ENCODE data around the gene MRGPRE.

MRGPRE gene

DNA sequence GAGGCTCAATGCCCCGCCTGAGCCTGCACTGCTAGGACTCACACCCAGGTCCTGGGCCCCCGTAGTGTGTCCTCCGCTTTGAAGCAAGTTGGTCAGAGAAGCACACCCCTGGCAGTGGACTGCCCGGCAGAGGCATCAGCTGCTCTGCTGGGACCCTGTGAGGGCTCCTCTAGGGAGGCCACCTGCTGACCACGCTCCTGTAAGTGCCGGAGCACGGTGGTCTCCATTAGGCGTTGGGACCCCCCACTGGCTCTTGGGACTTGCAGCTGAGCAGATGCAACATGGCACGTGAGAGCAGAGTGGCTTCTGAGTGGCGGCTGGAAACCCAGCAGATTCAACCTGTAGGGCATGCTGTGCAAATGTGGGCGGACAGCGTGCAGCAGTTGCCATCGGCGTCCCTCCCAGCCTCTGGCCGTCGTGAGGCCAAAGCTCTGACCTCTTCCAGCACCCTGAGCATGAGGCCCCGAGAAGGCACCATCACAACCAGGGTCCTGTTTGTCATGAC is 30.5 kb downstream of the MRGPRE start:
- Histone ChIP-seq H3K27me3 (ENCODE audit: control insufficient read depth, low read length) (no peaks in the 10 kb centered on the region), H3K4me3 (ENCODE audit: low read length) (no peak overlapping the region), H3K9me2 (replicated peaks; ENCODE audit: control insufficient read depth, low read length) (no peaks in the 10 kb centered on the region), H3K9me3 (ENCODE audit: control insufficient read depth, insufficient read depth, low read length) (no peaks in the 10 kb centered on the region), H3K36me3 (ENCODE audit: control insufficient read depth, low read length) (no peaks in the 10 kb centered on the region), H3K79me2 (ENCODE audit: control insufficient read depth, low read length) (no peaks in the 10 kb centered on the region), H3K27ac (ENCODE audit: low read depth, low read length) (no peak overlapping the region), H3K4me2 (ENCODE audit: low read length) (no peak overlapping the region), H3K4me1 (ENCODE audit: control insufficient read depth, low read length) (no peaks in the 10 kb centered on the region), H3F3A (ENCODE audit: control insufficient read depth, insufficient read depth) (no peaks in the 10 kb centered on the region), H4K20me1 (ENCODE audit: control insufficient read depth, insufficient read depth, low read depth, low read length) (no peaks in the 10 kb centered on the region)
- TF ChIP-seq CTCF (IDR thresholded peaks at IDR 0.05; ENCODE audit: low read depth, low read length, poor library complexity, severe bottlenecking) (no peak), EZH2phosphoT487 (IDR thresholded peaks at IDR 0.05; ENCODE audit: borderline replicate concordance, low read length) (no peak)

DNA sequence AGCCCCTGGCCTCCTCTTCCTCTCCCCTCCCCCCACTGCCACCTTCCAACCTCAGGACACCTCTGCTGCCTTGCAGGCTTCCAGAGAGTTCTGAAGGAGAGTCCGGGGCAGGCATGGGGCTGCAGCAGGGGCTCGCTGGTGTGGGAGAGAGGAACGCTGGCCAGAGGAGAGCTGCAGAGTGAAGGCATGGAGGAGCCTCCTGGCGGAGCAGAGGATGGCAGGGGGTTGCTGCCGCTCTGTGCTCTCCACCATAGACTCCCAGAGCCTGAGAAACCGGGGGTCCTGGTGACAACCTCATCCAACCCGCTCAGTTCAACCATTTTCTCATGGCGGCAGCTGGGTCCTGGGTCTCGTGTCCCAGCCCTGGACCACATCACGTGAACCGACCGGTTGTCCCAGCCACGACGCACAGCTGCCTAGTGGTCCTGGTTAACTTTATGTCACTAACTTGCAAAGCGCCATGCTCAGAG is 31.1 kb downstream of the MRGPRE start:
- H3K4me1 ChIP-seq (ENCODE audit: control insufficient read depth, low read length): no peaks in the 10 kb centered on the region
- TF ChIP-seq CTCF (IDR thresholded peaks at IDR 0.05; ENCODE audit: low read depth, low read length, poor library complexity, severe bottlenecking) (no peak), EZH2phosphoT487 (IDR thresholded peaks at IDR 0.05; ENCODE audit: borderline replicate concordance, low read length) (no peak)
- H3K36me3 ChIP-seq (ENCODE audit: control insufficient read depth, low read length): no peaks in the 10 kb centered on the region
- H3K9me3 ChIP-seq (ENCODE audit: control insufficient read depth, insufficient read depth, low read length): no peaks in the 10 kb centered on the region
- no peaks in the 10 kb centered on the region for H4K20me1 ChIP-seq (ENCODE audit: control insufficient read depth, insufficient read depth, low read depth, low read length)
- no peaks in the 10 kb centered on the region for H3K27me3 ChIP-seq (ENCODE audit: control insufficient read depth, low read length)
- H3K4me2 ChIP-seq (ENCODE audit: low read length): no peak overlapping the region
- H3F3A ChIP-seq (ENCODE audit: control insufficient read depth, insufficient read depth): no peaks in the 10 kb centered on the region
- no peaks in the 10 kb centered on the region for H3K79me2 ChIP-seq (ENCODE audit: control insufficient read depth, low read length)
- no peak overlapping the region for H3K4me3 ChIP-seq (ENCODE audit: low read length)
- H3K27ac ChIP-seq (ENCODE audit: low read depth, low read length): no peak overlapping the region
- H3K9me2 ChIP-seq (replicated peaks; ENCODE audit: control insufficient read depth, low read length): no peaks in the 10 kb centered on the region

GRCh38 chr11:3200388-3201111 is 31.7 kb downstream of the MRGPRE start:
- Histone ChIP-seq H3K79me2 (ENCODE audit: control insufficient read depth, low read length) (no peaks in the 10 kb centered on the region), H3K36me3 (ENCODE audit: control insufficient read depth, low read length) (no peaks in the 10 kb centered on the region), H3K4me3 (ENCODE audit: low read length) (no peak overlapping the region), H3K9me2 (replicated peaks; ENCODE audit: control insufficient read depth, low read length) (no peaks in the 10 kb centered on the region), H3K27me3 (ENCODE audit: control insufficient read depth, low read length) (no peaks in the 10 kb centered on the region), H3K4me2 (ENCODE audit: low read length) (no peak overlapping the region), H4K20me1 (ENCODE audit: control insufficient read depth, insufficient read depth, low read depth, low read length) (no peaks in the 10 kb centered on the region), H3K27ac (ENCODE audit: low read depth, low read length) (no peak overlapping the region), H3K9me3 (ENCODE audit: control insufficient read depth, insufficient read depth, low read length) (no peaks in the 10 kb centered on the region), H3F3A (ENCODE audit: control insufficient read depth, insufficient read depth) (no peaks in the 10 kb centered on the region), H3K4me1 (ENCODE audit: control insufficient read depth, low read length) (no peaks in the 10 kb centered on the region)
- TF ChIP-seq EZH2phosphoT487 (IDR thresholded peaks at IDR 0.05; ENCODE audit: borderline replicate concordance, low read length) (no peak), CTCF (IDR thresholded peaks at IDR 0.05; ENCODE audit: low read depth, low read length, poor library complexity, severe bottlenecking) (no peak)
